K562 (cell line): ENCODE measurements around the gene SORCS2. TPM values are rescaled to one million over a fixed set of nuclear protein-coding genes. Genes with fewer than 3 reads are reported as not detected.

Source experiments
- ATAC-seq: fragments of 200-7000 bp; cut with Tn5 transposase; 3 replicates; pipeline ENCODE4 v1.9.1; 2020; ENCODE audit warnings: moderate library complexity
- BruUV-seq: library from RNA; stranded (reverse); fragments of 400-500 nt; replicated peaks from 2 replicates; lab custom pipeline; 2021; lab: Mats Ljungman, UMichigan
- CTCF ChIA-PET: fragments of 300-600 bp; formaldehyde crosslinking; extraction: SDS; loops from one replicate; lab custom pipeline; 2021; ENCODE audit warnings: low intra/inter-chr PET ratio; lab: Yijun Ruan, JAX
- POLR2A ChIA-PET: fragments of 300-600, 350-650 bp; sonication (Branson Sonifier 250); formaldehyde crosslinking; extraction: SDS; loops from one replicate; lab custom pipeline; 2021; ENCODE audit warnings: antibody characterized with exemption, inconsistent platforms; lab: Yijun Ruan, JAX
- DNase-seq, 4 experiments: peaks; one replicate each; pipeline versions ENCODE4 v3.0.0 to v3.0.0-alpha.2; 2011 to 2018; ENCODE audit warnings: low spot score in 3 of 4, mixed read lengths in 3 of 4; ENCODE audit errors: extremely low read depth in 1 of 4
- FAIRE-seq: peaks from 2 replicates; lab custom pipeline; 2011; peaks lifted over from hg19 to GRCh38; lab: Jason Lieb, UNC
- H2AFZ ChIP-seq: 2 replicates; pipeline ENCODE4 v1.6.0; 2011; ENCODE audit warnings: low read depth, low read length, control low read depth, inconsistent platforms
- H3K27ac ChIP-seq: fragments of 200-600 bp; 3 replicates; pipeline ENCODE4 v1.8.0; 2011; ENCODE audit warnings: low read depth, mild to moderate bottlenecking, control low read depth, inconsistent platforms, low read length, moderate library complexity, mixed read lengths; ENCODE audit errors: extremely low read depth
- H3K27me3 ChIP-seq, 2 experiments: fragments of 300-600 bp in 1 of 2; 2 replicates in 1 of 2; 3 replicates in 1 of 2; pipeline versions ENCODE4 v1.6.0 to v1.8.0; 2011; ENCODE audit warnings: inconsistent platforms in 2 of 2, low read length in 2 of 2, mild to moderate bottlenecking in 1 of 2, mixed read lengths in 1 of 2, moderate library complexity in 1 of 2; ENCODE audit not compliant: control insufficient read depth in 2 of 2, insufficient read depth in 2 of 2
- H3K36me3 ChIP-seq: fragments of 300-600 bp; 3 replicates; pipeline ENCODE4 v1.8.0; 2011; ENCODE audit warnings: mild to moderate bottlenecking, low read length, inconsistent platforms; ENCODE audit not compliant: control insufficient read depth, insufficient read depth
- H3K4me1 ChIP-seq, 2 experiments: fragments of 200-600 bp in 1 of 2; replicated peaks in 1 of 2; 2 replicates in 1 of 2; 3 replicates in 1 of 2; pipeline versions ENCODE4 v1.5.1 to v1.8.0; 2011; ENCODE audit warnings: inconsistent platforms in 2 of 2, low read length in 2 of 2, mild to moderate bottlenecking in 1 of 2, mixed read lengths in 1 of 2, moderate library complexity in 1 of 2; ENCODE audit not compliant: control insufficient read depth in 2 of 2, insufficient read depth in 2 of 2
- H3K4me2 ChIP-seq: 2 replicates; pipeline ENCODE4 v1.6.1; 2011; ENCODE audit warnings: low read length, control low read depth, inconsistent platforms, mixed read lengths; ENCODE audit not compliant: insufficient read depth
- H3K4me3 ChIP-seq: fragments of 200-600 bp; sonication (generic), shearing (Covaris generic); 2 replicates; pipeline ENCODE4 v1.5.1; 2016; ENCODE audit warnings: control low read depth, inconsistent platforms
- H3K79me2 ChIP-seq: fragments of 200-600 bp; 3 replicates; pipeline ENCODE4 v1.8.0; 2011; ENCODE audit warnings: low read length, inconsistent platforms; ENCODE audit not compliant: control insufficient read depth, insufficient read depth
- H3K9ac ChIP-seq, 2 experiments: 2 replicates each; pipeline versions ENCODE4 v1.6.0 to v1.6.1; 2011; ENCODE audit warnings: low read depth in 2 of 2, low read length in 2 of 2, control low read depth in 1 of 2, inconsistent platforms in 1 of 2, mild to moderate bottlenecking in 1 of 2, mixed read lengths in 1 of 2; ENCODE audit not compliant: insufficient read depth in 1 of 2
- H3K9me1 ChIP-seq: one replicate; pipeline ENCODE4 v1.6.0; 2011; ENCODE audit warnings: inconsistent platforms, mild to moderate bottlenecking, low read length, moderate library complexity; ENCODE audit not compliant: control insufficient read depth, insufficient read depth
- H3K9me3 ChIP-seq: replicated peaks from 2 replicates; pipeline ENCODE4 v1.5.1; 2011; ENCODE audit warnings: low read depth, low read length, inconsistent platforms; ENCODE audit not compliant: control insufficient read depth, insufficient read depth
- H4K20me1 ChIP-seq: replicated peaks from 2 replicates; pipeline ENCODE4 v1.6.1; 2011; ENCODE audit warnings: low read length, inconsistent platforms, mixed read lengths; ENCODE audit not compliant: control insufficient read depth, insufficient read depth
- CCAR2 ChIP-seq: fragments of 200-400 bp; formaldehyde crosslinking; IDR thresholded peaks from 2 replicates; pipeline ENCODE4 v1.6.1; 2017; ENCODE audit warnings: mild to moderate bottlenecking, low read depth, low read length
- FIP1L1 ChIP-seq: fragments of 200-400 bp; formaldehyde crosslinking; IDR thresholded peaks from 2 replicates; pipeline ENCODE4 v1.6.1; 2018; ENCODE audit warnings: mild to moderate bottlenecking, low read depth, low read length; ENCODE audit not compliant: poor library complexity, severe bottlenecking
- FOXA3 ChIP-seq, 2 experiments: fragments of 450-650 bp in 1 of 2; sonication (generic) in 1 of 2; formaldehyde crosslinking; IDR thresholded peaks in 1 of 2; conservative IDR thresholded peaks in 1 of 2; 2 replicates each; pipeline versions ENCODE4 v1.4.0 to v1.8.0; 2020 to 2022; ENCODE audit warnings: mild to moderate bottlenecking in 2 of 2, missing genetic modification reagents in 1 of 2
- FOXJ3 ChIP-seq: sonication (generic); formaldehyde crosslinking; IDR thresholded peaks from 2 replicates; pipeline ENCODE4 v1.4.0; 2020; ENCODE audit warnings: mild to moderate bottlenecking, missing genetic modification reagents
- GABPA ChIP-seq: fragments of 200-800 bp; sonication (Bioruptor generic); conservative IDR thresholded peaks from 2 replicates; pipeline ENCODE4 v1.6.1; 2016; ENCODE audit warnings: low read depth, missing genetic modification characterization, missing compliant biosample characterization
- LEF1 ChIP-seq: fragments of 450-650 bp; IDR thresholded peaks from 2 replicates; pipeline ENCODE4 v1.6.1; 2016; ENCODE audit warnings: mild to moderate bottlenecking
- MBD1 ChIP-seq: fragments of 250-450 bp; sonication (Bioruptor Pico); IDR thresholded peaks from 2 replicates; pipeline ENCODE4 v1.8.0; 2022; ENCODE audit warnings: inconsistent platforms
- NR4A1 ChIP-seq, 2 experiments: fragments of 250-450 bp in 1 of 2; fragments of 450-650 bp in 1 of 2; sonication (Bioruptor Pico) in 1 of 2; IDR thresholded peaks; 2 replicates each; pipeline versions ENCODE4 v1.4.0 to v1.6.1; 2016 to 2020; ENCODE audit warnings: mild to moderate bottlenecking in 2 of 2, missing compliant biosample characterization in 1 of 2, missing genetic modification characterization in 1 of 2, moderate library complexity in 1 of 2
- POLR2AphosphoS5 ChIP-seq: IDR thresholded peaks from 2 replicates; pipeline ENCODE4 v1.6.1; 2011; ENCODE audit warnings: mild to moderate bottlenecking, low read depth, low read length, moderate library complexity; ENCODE audit not compliant: control insufficient read depth, insufficient read depth
- POU5F1 ChIP-seq: fragments of 150-350 bp; IDR thresholded peaks from 2 replicates; pipeline ENCODE4 v1.6.1; 2014; ENCODE audit warnings: borderline replicate concordance, low read length, low read depth, mild to moderate bottlenecking; ENCODE audit not compliant: partially characterized antibody
- PRPF4 ChIP-seq: fragments of 200-400 bp; formaldehyde crosslinking; IDR thresholded peaks from one replicate; pipeline ENCODE4 v1.6.1; 2017; ENCODE audit warnings: low read length, low read depth, mild to moderate bottlenecking; ENCODE audit not compliant: insufficient read depth, poor library complexity, severe bottlenecking
- PYGO2 ChIP-seq: fragments of 450-650 bp; IDR thresholded peaks from 2 replicates; pipeline ENCODE4 v1.6.1; 2016; ENCODE audit warnings: mild to moderate bottlenecking, missing genetic modification characterization, moderate library complexity, missing compliant biosample characterization
- TAF1 ChIP-seq: IDR thresholded peaks from 2 replicates; pipeline ENCODE4 v1.6.1; 2011; ENCODE audit warnings: mild to moderate bottlenecking, low read length, moderate library complexity; ENCODE audit not compliant: insufficient read depth, control insufficient read depth, severe bottlenecking; ENCODE audit errors: extremely low read depth
- ZBTB2 ChIP-seq: fragments of 450-650 bp; IDR thresholded peaks from 2 replicates; pipeline ENCODE4 v1.6.1; 2016; ENCODE audit warnings: antibody characterized with exemption
- ZNF277 ChIP-seq: fragments of 250-450 bp; sonication (Bioruptor Pico); IDR thresholded peaks from 2 replicates; pipeline ENCODE4 v1.8.0; 2022; ENCODE audit warnings: inconsistent platforms, mild to moderate bottlenecking, moderate library complexity, borderline replicate concordance
- ZNF780A ChIP-seq: fragments of 250-450 bp; sonication (Bioruptor Pico); IDR thresholded peaks from 2 replicates; pipeline ENCODE4 v1.5.0; 2021; ENCODE audit warnings: mild to moderate bottlenecking
- WGBS: fragments of 100-300 bp; shearing (Covaris generic); methylation state at CpG from one replicate; pipeline ENCODE4 v1.1.6; 2016; ENCODE audit warnings: low coverage, mixed read lengths; ENCODE audit not compliant: insufficient coverage; ENCODE audit errors: missing lambda C conversion rate; 5-methylcytosine and 5-hydroxymethylcytosine counted together
- in situ Hi-C: fragments of 300-500 bp; cut with MboI; formaldehyde crosslinking; loops from 4 replicates; pipeline ENCODE4 v1.15.0; 2018; ENCODE audit warnings: inconsistent platforms, mixed read lengths
- intact Hi-C: fragments of 100-400 bp; cut with micrococcal nuclease; formaldehyde crosslinking; loops from 2 replicates; pipeline ENCODE4 v1.14.2; 2022
- polyA plus RNA-seq, 8 experiments: library from polyadenylated mRNA; depleted of rRNA in 4 of 8; stranded (reverse) in 5 of 8; unstranded in 3 of 8; fragments of >200 nt; fragmentation: Nextera tagmentation in 2 of 8; fragmentation: Illumina TruSeq in 1 of 8; extraction: Ambion mirVana in 2 of 8; extraction: Trizol in 1 of 8; gene quantifications; 2 replicates each; pipeline versions ENCODE4 v1.2.1 to v1.2.3, GENCODE V29; 2011 to 2014; ENCODE audit warnings: inconsistent platforms in 1 of 8, missing spikeins in 1 of 8
- total RNA-seq, 7 experiments: library from RNA; depleted of rRNA in 6 of 7; stranded (reverse); fragments of >200 nt in 6 of 7; fragmentation: Illumina TruSeq in 2 of 7; extraction: Trizol in 2 of 7; gene quantifications; 2 replicates each; pipeline versions ENCODE4 v1.2.1 to v1.2.3, GENCODE V29; 2011 to 2021; ENCODE audit warnings: low replicate concordance in 1 of 7

SORCS2 gene
- total and polyA plus RNA-seq, 9 of the 15 experiments (the other 6 are each of a cell fraction or from before 2014, with no cell fraction given) = not detected

- H2AFZ ChIP-seq = no peak overlapping the region
- no peak overlapping the region for H3K4me3 ChIP-seq
- TF ChIP-seq ZBTB2 = no peak
- no peak for TF ChIP-seq CCAR2
- no peak for TF ChIP-seq TAF1
- TF ChIP-seq FIP1L1 = no peak
- TF ChIP-seq POLR2AphosphoS5 = no peak
- TF ChIP-seq ZNF277 (CRISPR knock-in tag) = no peak
- TF ChIP-seq PRPF4 = no peak
- TF ChIP-seq LEF1 = no peak
- no peak for TF ChIP-seq ZNF780A (CRISPR knock-in tag)
- no peak for TF ChIP-seq FOXJ3 (CRISPR knock-in tag)
- TF ChIP-seq POU5F1 = no peak
- TF ChIP-seq PYGO2 (tag) = no peak
- no peak for TF ChIP-seq FOXA3 (CRISPR knock-in tag; conservative IDR thresholded peaks at IDR 0.05 in 1 of 2, IDR thresholded peaks at IDR 0.05 in 1 of 2)
- TF ChIP-seq NR4A1 (CRISPR knock-in tag; IDR thresholded peaks at IDR 0.05) = no peak
- TF ChIP-seq NR4A1 (tag; IDR thresholded peaks at IDR 0.05) = no peak
- no peak for TF ChIP-seq GABPA
- TF ChIP-seq MBD1 (CRISPR knock-in tag) = no peak
- in situ Hi-C loops (no loop called here), intact Hi-C loops (no loop called here)
- H3K27ac ChIP-seq = no peak overlapping the region
- no peaks in the 10 kb centered on the region for H3K9me3 ChIP-seq
- ChIA-PET CTCF (no interaction called here), POLR2A (no interaction called here)
- no peaks in the 10 kb centered on the region for H3K36me3 ChIP-seq
- FAIRE-seq = no peak
- H3K4me2 ChIP-seq = no peak overlapping the region
- H3K27me3 ChIP-seq = peaks cover 17 to 70% of the 10 kb centered on the region in 2 experiments
- H3K9ac ChIP-seq = no peak overlapping the region
- no peaks in the 10 kb centered on the region for H3K4me1 ChIP-seq
- H3K79me2 ChIP-seq = no peaks in the 10 kb centered on the region
- 0 out of 2 replicates have a peak, but pooled peaks cover 5% of the 10 kb centered on the region for H4K20me1 ChIP-seq
- no TSS peak for BruUV-seq
- no peak for DNase-seq
- no peak for ATAC-seq
- WGBS = 0% methylated on average over 10 of the region's 10 CpGs
- H3K9me1 ChIP-seq = no peaks in the 10 kb centered on the region
Measured at GRCh38 chr4:7374571-7374970, 182.2 kb downstream of the SORCS2 start.
